Activated CD8-positive, alpha-beta memory T cell treated with anti-CD3 and anti-CD28 coated beads for 36 hours (primary cell): ENCODE data around the gene HECA. TPM values are rescaled to one million over a fixed set of nuclear protein-coding genes. Genes with fewer than 3 reads are reported as not detected.
"Not testable (repeated sequence)": the region's sequence is repeated elsewhere in the genome, so short reads cannot be mapped to it uniquely, and the experiment has no call there.

Experiments used
- CTCF ChIA-PET: fragments of 350-600 bp; sonication (Branson Sonifier 250); formaldehyde crosslinking; loops from one replicate; lab custom pipeline; 2021; ENCODE audit warnings: antibody characterized with exemption; lab: Charles Lee
- POLR2A ChIA-PET: fragments of 350-600 bp; sonication (Branson Sonifier 250); formaldehyde crosslinking; loops from one replicate; lab custom pipeline; 2021; ENCODE audit warnings: antibody characterized with exemption; lab: Charles Lee
- total RNA-seq, 2 experiments: library from RNA; stranded (reverse); gene quantifications; one replicate each; pipeline ENCODE4 v1.2.3, GENCODE V29; 2021

HECA gene
- total RNA-seq, 2 experiments from 2014 or later: 59.2 to 60.4 TPM

DNA sequence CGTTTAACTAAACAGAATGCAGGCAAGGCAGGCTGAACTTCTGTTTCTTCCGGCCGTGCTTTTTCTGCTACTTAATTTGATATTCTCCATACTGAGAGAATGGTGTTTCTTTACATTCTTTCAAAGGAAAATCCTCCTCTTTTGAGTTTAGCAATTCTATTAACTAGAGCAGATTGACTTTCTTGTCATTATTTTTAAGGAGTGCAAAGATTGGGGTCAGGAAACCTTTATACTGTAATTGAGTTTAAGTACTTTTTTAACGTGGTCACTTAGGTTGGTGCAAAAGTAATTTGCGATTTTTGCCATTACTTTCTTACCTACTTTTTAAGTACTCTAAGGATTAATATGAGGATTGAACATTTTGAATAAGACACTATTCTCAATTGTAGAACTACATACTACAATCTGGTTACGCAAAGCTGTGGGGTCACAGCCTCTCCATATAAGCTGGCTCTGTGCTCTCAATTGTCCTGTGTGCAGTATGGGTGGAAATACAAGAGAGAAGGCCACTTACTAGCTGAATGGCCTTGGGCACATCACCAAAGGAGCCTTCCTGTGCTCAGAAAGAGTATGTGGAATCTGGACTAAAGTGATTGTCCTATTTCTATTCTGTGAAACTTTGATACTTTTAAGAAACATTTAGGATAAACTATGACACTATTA, 16.7 kb downstream of the HECA start:
- ChIA-PET CTCF (interaction anchor here (1.1 to 1.8 kb wide), 2 partner anchors 10 to 26 kb away, joined by 4 to 6 read pairs; no protein-coding TSS in a partner anchor), POLR2A (interaction anchor here (0.6 to 3.1 kb wide), 7 partner anchors 8 to 197 kb away, joined by 3 to 29 read pairs (median 6); partner anchors contain the start of genes ABRACL and HECA)

DNA sequence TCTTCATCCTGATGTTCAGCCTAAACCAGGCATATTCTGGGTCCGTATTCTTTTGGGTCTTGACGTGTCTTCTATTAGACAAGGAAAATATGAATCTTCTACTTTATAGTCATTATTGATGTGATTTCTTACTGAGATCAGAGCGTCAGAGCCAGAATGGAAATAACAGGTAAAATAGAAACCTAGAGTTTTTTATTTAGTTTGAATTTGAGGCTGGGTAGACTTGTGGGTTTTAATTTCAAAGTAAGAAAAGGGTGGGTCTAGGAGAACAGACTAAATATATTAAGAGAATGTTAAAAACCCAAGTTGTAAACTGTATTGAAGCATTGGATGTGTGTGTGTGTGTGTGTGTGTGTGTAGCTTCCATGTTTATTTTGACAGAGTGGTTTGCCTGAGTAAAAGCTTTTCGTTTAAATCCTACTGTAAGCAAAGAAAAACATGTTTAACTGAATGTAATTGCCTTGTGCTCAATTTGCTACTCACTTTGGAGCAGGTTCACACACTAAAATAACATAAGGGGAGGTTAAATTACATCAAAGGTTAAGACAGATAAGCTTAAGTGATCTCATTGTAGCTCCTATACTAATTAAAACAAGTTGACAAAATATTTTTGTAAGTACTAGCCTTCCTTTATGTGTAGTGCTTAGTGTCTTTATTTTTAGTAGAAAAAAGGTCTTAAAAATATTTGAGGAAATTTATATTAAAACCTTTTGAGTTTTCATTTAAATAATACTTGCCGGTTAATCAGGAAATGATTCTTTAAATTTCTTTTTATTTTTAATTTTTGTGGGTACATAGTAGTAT, 17.4 kb downstream of the HECA start:
- ChIA-PET CTCF (interaction anchor here (1.1 to 1.8 kb wide), 2 partner anchors 9 to 27 kb away, joined by 4 to 6 read pairs; no protein-coding TSS in a partner anchor), POLR2A (interaction anchor here (0.9 to 3.1 kb wide), 8 partner anchors 8 to 123 kb away, joined by 3 to 29 read pairs (median 6); partner anchors contain the start of genes ABRACL and HECA)

DNA sequence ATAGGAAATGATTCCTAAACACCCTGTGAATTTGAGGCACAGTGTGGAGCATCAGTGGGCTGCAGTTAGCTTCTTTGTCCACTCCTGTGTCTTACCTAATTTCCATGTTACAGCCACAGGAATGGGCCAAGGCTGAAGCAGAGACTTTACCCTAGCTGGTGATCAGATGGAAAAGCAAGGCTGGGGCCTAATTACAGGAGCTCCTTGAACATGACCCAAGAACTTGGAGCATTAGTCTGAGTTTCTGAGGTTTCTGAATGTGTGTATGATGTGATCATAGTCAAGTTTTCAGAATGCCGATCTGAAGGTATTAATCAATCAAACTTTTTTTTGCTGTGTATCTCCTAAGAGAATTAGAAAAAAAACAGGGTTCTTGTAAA, 18.0 kb downstream of the HECA start:
- ChIA-PET POLR2A (interaction anchor here (0.7 to 3.1 kb wide), 8 partner anchors 8 to 221 kb away, joined by 3 to 29 read pairs (median 6); partner anchors contain the start of gene HECA), CTCF (interaction anchor here (1.8 kb wide), 1 partner anchor 27 kb away, joined by 6 read pairs; no protein-coding TSS in a partner anchor)

DNA sequence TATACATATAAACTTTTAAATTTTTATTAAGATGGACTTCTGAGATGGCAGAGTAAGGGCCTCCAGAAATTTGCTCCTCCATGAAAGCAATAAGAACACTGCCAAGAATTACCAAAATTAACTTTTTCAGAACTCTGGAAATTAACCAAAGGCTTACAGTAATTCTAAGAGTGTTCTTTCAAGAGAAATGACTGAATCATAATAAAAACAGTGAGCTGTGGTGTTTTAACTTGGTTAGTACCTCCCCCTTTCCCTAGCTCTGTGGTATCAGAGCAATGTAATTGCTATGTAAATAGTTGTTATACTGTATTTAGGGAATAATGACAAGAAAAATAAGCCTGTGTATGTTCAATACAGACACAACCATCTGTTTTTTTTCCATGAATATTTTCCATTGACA, 19.0 kb downstream of the HECA start:
- POLR2A ChIA-PET: interaction anchor here (0.7 to 3.1 kb wide), 5 partner anchors 9 to 220 kb away, joined by 4 to 29 read pairs (median 6); partner anchors contain the start of gene CITED2
- CTCF ChIA-PET: interaction anchor here (0.9 to 2.3 kb wide), 4 partner anchors 9 to 16 kb away, joined by 3 to 7 read pairs (median 3); no protein-coding TSS in a partner anchor

DNA sequence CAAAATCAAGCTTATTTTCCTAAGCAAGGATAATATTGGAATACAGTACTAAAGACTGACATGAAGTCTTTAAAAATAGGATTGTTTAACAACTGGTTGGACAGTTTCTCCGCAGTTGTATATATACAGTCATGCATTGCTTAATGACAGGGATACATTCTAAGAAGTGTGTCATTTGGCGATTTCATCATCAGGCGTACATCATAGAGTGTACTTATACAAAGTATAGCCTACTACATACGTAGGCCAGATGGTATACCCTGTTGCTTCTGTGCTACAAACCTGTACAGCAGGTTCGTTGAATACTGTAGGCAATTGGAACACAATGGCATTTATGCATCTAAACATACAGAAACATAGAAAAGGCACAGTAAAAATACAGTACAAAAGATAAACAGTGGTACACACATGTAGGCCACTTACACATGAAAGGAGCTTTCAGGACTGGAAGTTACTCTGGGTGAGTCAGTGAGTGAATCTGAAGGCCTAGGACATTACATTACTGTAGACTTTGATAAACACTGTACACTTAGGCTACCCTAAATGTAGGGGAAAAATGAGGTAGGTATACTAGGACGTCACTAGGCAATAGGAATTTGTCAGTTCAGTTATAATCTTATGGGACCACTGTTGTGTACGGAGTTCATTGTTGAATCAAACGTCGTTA, 20.1 kb downstream of the HECA start:
- ChIA-PET POLR2A (interaction anchor here (0.6 to 1.4 kb wide), 2 partner anchors 14 to 219 kb away, joined by 4 read pairs; partner anchors contain the start of gene CITED2), CTCF (interaction anchor here (0.6 to 2.3 kb wide), 7 partner anchors 9 to 125 kb away, joined by 3 to 10 read pairs (median 4); no protein-coding TSS in a partner anchor)

DNA sequence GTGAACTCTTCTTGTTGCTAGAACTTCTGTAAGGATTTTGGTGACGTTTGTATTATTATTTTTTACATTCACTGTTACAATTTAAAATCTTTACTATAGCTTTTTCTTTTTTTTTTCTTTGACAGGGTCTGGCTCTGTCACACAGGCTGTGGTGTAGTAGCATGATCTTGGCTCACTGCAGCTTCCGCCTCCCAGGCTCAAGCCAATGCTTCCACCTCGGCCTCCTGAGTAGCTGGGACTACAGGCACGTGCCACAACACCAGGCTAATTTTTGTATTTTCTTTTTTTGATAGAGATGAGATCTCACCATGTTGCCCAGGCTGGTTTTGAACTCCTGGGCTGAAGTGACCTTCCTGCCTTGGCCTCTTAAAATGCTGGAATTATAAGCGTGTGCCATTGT, 21.2 kb downstream of the HECA start:
- POLR2A ChIA-PET: no interaction called here
- CTCF ChIA-PET: interaction anchor here (1.1 to 2.3 kb wide), 5 partner anchors 10 to 43 kb away, joined by 3 to 10 read pairs (median 4); no protein-coding TSS in a partner anchor

DNA sequence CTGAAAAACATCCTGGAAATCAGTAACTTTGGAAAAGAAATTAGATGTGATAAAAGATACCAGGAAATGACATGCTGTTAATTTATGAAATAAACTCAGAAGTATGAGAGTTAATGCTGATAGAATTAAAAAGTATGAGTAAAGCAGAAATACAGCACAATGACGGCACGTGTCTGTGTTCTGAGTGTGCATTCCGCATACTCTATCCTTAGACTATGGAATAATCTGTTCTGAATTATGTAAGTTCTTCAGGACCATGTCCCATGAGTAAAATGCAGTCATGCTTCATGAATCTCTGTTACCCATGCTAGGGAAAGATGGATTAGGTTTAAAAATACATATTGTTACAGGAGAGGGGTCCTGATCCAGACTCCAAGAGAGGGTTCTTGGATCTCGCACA, 21.7 kb downstream of the HECA start:
- CTCF ChIA-PET: interaction anchor here (1.7 kb wide), 1 partner anchor 11 kb away, joined by 10 read pairs; no protein-coding TSS in a partner anchor
- POLR2A ChIA-PET: no interaction called here

DNA sequence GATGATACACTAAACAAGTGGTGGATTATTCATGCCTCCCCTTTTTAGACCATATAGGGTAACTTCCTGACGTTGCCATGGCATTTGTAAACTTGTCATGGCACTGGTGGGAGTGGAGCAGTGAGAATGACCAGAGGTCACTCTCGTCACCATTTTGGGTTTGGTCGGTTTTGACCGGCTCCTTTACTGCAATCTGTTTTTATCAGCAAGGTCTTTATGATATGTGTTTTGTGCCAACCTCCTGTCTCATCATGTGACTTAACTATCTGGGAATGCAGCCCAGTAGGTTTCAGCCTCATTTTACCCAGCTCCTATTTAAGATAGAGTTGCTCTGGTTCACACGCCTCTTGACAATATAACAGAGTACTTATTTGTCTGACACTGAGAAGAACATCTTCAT, 22.2 kb downstream of the HECA start:
- POLR2A ChIA-PET, CTCF ChIA-PET: not testable (repeated sequence)

DNA sequence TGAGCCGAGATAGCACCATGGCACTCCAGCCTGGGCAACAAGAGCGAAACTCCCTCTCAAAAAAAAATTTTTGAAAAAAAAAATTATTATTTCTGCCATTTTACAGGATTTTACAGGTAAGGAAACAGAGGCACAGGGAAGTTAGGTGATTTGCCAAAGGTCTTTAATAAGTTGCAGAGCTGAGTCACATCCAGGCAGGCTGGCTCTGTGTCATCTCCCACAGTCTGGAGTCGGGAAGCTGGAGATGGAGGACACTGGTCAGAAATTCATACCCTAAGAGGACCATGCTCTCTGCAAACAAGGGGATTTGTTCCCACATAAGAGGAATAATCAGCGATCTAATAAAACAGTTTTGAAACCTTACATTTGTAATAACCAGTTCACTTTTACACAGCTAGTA, 24.1 kb downstream of the HECA start:
- CTCF ChIA-PET: no interaction called here

DNA sequence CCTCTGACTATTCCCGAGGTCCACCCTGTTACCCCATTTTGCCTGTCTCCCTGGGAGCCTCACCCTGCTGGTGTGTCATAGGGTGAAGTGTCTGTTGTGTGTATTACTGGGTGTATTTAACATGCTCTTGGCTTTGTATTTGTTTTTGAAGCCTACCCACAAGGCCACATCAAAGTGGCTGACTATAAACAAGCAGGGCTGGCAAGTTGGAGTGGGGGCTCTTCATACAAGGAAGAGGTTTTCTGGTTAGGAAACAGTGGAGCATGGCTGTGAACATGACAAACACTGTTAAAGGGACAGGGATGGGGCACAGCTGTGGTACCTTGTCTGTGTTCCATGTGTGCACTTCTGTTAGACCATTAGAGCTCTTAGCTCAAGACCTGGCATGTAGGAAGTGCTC, 26.3 kb downstream of the HECA start:
- CTCF ChIA-PET: interaction anchor here (0.7 to 1.6 kb wide), 5 partner anchors 9 to 214 kb away, joined by 3 to 5 read pairs (median 4); partner anchors contain the start of gene CITED2
- POLR2A ChIA-PET: interaction anchor here (0.8 to 1.5 kb wide), 5 partner anchors 8 to 213 kb away, joined by 3 to 8 read pairs (median 3); partner anchors contain the start of gene CITED2

More for the DNA sequence above, 24.1 kb downstream of the HECA start:
- POLR2A ChIA-PET: interaction anchor here (0.6 kb wide), 1 partner anchor 16 kb away, joined by 3 read pairs; no protein-coding TSS in a partner anchor

DNA sequence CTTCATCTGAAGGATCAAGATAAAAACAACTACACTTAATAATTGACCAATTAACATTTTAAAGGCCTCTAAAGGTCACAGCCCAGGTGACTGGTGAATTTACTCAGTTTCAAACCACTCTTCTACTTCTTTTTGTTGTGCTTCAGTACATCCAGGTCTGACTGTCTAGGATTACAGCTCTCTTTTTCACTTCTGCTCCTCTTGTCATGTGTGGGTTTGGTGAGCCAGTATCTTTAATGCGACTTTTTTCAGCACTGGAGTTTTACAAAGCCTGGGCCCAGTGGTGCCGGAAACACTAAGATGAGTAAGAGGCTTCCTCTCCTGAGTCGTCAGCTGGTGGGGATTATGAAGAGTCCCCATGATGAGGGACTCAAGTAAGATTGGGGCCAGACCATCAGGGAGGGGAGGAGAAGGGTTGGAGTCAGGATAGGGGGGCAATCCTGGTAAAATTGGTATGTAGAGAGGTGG, 27.0 kb downstream of the HECA start:
- CTCF ChIA-PET: interaction anchor here (0.7 to 1.6 kb wide), 4 partner anchors 10 to 25 kb away, joined by 3 to 5 read pairs (median 4); no protein-coding TSS in a partner anchor
- POLR2A ChIA-PET: interaction anchor here (0.8 to 1.5 kb wide), 5 partner anchors 9 to 213 kb away, joined by 3 to 8 read pairs (median 3); partner anchors contain the start of gene CITED2

DNA sequence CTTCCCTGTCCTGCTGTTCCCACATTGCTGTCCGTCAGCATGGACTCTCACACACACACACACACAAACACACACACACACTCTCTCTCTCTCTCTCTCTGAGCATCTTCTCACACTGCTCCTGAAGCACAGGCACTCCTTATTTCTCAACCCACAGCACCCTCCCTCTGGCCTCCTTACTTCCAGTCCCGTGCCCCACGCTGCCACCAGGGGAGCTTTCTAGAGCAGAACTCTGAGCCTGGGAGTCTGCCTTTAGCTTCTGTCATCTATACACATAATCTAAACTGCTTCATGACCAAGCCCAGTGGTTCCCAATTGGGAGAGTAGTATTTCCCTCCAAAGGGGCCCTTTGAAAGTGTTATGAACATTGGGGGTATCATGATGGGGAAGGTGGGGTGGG, 29.1 kb downstream of the HECA start:
- ChIA-PET POLR2A (no interaction called here), CTCF (interaction anchor here (0.9 to 1.4 kb wide), 3 partner anchors 13 to 200 kb away, joined by 3 read pairs; no protein-coding TSS in a partner anchor)

DNA sequence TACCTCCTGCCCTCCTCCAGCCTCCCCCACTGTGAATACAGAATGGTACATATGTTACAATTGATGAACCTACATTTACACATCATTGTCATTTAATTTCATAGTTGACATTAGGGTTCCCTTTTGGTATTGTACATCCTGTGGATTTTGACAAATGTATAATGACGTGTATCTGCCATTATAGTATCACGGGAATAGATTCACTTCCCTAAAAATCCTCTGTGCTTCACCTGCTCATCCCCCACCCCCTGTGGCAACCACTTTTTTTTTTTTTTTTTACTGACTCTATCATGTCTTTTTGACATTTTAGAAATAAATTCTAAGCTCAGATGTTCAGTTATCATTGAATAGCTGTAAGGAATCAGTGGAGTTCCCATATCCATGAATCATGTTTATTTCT, 30.4 kb downstream of the HECA start:
- POLR2A ChIA-PET: interaction anchor here (0.7 kb wide), 1 partner anchor 137 kb away, joined by 3 read pairs; no protein-coding TSS in a partner anchor
- CTCF ChIA-PET: interaction anchor here (0.6 to 1.2 kb wide), 5 partner anchors 11 to 199 kb away, joined by 3 to 4 read pairs (median 3); no protein-coding TSS in a partner anchor

DNA sequence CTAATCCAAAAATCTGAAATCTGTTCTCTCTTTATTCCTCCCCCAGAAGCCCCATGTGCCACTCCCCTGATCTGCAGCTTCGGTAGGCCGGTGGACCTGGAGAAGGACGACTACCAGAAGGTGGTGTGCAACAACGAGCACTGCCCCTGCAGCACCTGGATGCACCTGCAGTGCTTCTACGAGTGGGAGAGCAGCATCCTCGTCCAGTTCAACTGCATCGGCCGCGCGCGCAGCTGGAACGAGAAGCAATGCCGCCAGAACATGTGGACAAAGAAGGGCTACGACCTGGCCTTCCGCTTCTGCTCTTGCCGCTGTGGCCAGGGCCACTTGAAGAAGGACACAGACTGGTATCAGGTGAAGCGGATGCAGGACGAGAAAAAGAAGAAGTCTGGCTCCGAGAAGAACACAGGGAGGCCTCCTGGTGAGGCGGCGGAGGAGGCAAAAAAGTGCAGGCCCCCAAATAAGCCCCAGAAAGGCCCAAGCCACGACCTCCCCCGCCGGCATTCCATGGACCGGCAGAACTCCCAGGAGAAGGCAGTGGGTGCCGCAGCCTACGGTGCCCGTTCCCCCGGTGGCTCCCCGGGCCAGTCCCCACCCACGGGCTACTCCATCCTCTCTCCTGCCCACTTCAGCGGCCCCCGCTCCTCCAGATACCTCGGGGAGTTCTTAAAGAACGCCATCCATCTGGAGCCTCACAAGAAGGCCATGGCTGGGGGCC, 31.5 kb downstream of the HECA start:
- POLR2A ChIA-PET: no interaction called here
- CTCF ChIA-PET: interaction anchor here (1.0 kb wide), 1 partner anchor 42 kb away, joined by 3 read pairs; no protein-coding TSS in a partner anchor

DNA sequence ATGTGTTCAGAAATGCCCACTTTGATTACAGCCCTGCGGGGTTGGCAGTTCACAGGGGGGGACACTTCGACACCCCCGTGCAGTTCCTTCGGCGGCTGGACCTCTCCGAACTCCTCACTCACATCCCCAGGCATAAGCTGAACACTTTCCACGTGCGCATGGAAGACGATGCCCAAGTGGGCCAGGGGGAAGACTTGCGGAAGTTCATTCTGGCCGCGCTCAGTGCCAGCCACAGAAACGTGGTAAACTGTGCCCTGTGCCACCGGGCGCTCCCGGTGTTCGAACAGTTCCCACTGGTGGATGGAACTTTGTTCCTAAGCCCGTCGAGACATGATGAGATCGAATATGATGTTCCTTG, 32.1 kb downstream of the HECA start:
- ChIA-PET POLR2A (no interaction called here), CTCF (no interaction called here)

DNA sequence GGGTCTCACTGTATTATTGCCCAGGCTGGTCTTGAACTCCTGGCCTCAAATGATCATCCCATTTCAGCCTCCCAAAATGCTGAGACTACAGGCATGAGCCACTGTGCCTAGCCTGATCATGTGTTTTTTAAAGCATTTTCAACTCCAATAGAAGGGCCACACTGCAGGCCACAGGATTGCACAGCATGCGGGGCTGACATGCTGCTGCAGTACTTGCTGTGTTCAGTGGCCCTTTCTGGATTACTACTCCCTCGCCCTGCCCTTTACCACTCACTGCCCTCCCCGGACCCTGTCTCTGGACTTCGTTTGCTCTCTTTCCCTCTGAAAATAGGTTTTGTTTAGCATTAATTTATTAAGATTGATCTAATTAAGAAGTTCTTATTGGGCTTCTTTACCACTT, 37.3 kb downstream of the HECA start:
- CTCF ChIA-PET: no interaction called here
- POLR2A ChIA-PET: no interaction called here

DNA sequence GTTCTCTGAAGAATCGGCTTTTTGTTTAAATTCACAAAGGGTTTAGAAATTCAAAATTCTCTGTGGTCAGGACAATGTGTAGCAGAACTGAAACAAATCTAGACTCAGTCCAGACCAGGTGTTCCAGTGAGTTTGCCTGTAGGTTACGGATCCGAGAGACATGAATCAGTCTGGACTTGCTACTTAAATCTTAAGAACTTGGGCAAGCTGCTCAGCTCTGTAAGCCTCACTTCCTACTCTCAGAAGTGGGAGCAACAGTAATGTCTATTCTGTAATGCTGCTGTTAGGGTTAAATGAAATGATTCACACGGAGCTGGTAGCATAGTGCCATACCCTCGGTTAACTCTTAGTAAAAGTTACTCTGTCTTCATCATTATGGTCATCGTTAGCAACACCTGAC, 37.7 kb downstream of the HECA start:
- ChIA-PET CTCF (interaction anchor here (1.4 kb wide), 1 partner anchor 33 kb away, joined by 3 read pairs; no protein-coding TSS in a partner anchor), POLR2A (interaction anchor here (0.8 kb wide), 1 partner anchor 26 kb away, joined by 3 read pairs; no protein-coding TSS in a partner anchor)
